ENCODE results near the gene PCDHB6.
"Not testable (repeated sequence)": the region's sequence is repeated elsewhere in the genome, so short reads cannot be mapped to it uniquely, and the experiment has no call there.

The PCDHB6 gene

GRCh38 chr5:141149812-141150211 lies at the start of gene PCDHB6:
Gene PCDHB6, plus strand, starts transcription at chr5:141150057. Its CDS starts 201 bp downstream, at chr5:141150258.
- DNase-seq: no peak

- DNase-seq: no peak
These were observed 49.5 kb upstream of the PCDHB6 start, which contains the start of gene PCDHB3 for GRCh38 chr5:141100243-141100805. Gene PCDHB3, plus strand, starts transcription at chr5:141100473. Its CDS starts 177 bp downstream, at chr5:141100650.

GRCh38 chr5:141101059-141101458 lies 48.8 kb upstream of the PCDHB6 start:
- DNase-seq: no peak

GRCh38 chr5:141102070-141102469 lies 47.8 kb upstream of the PCDHB6 start:
- not testable (repeated sequence) for DNase-seq

- DNase-seq: not testable (repeated sequence)
These were observed 47.4 kb upstream of the PCDHB6 start for GRCh38 chr5:141102471-141102870.

GRCh38 chr5:141105350-141105749 lies 44.5 kb upstream of the PCDHB6 start:
- no peak for DNase-seq

GRCh38 chr5:141119250-141119649 lies 30.6 kb upstream of the PCDHB6 start:
- no peak for DNase-seq

GRCh38 chr5:141121563-141121962 lies 28.3 kb upstream of the PCDHB6 start, which contains the start of gene PCDHB4:
Gene PCDHB4, plus strand, starts transcription at chr5:141121818. Its CDS starts 181 bp downstream, at chr5:141121999.
- no peak for DNase-seq

GRCh38 chr5:141121985-141122384 lies 27.9 kb upstream of the PCDHB6 start:
- no peak for DNase-seq

- DNase-seq: not testable (repeated sequence)
These were observed 26.3 kb upstream of the PCDHB6 start for GRCh38 chr5:141123396-141124135.

- no peak for DNase-seq
These were observed 22.6 kb upstream of the PCDHB6 start for GRCh38 chr5:141127305-141127704.

- no peak for DNase-seq
These were observed 14.7 kb upstream of the PCDHB6 start, which contains the start of gene PCDHB5 for GRCh38 chr5:141135030-141135717. Gene PCDHB5, plus strand, starts transcription at chr5:141135206. Its CDS starts 229 bp downstream, at chr5:141135435.

GRCh38 chr5:141135718-141136266 lies 14.1 kb upstream of the PCDHB6 start:
- DNase-seq: no peak

- DNase-seq: not testable (repeated sequence)
These were observed 12.5 kb upstream of the PCDHB6 start for GRCh38 chr5:141137346-141137745.

GRCh38 chr5:141150224-141150992 lies 551 bp downstream of the PCDHB6 start:
- DNase-seq: no peak

- no peak for DNase-seq
These were observed 1.1 kb downstream of the PCDHB6 start for GRCh38 chr5:141150993-141151325.

GRCh38 chr5:141151632-141152031 lies 1.8 kb downstream of the PCDHB6 start:
- DNase-seq: not testable (repeated sequence)

- not testable (repeated sequence) for DNase-seq
These were observed 2.2 kb downstream of the PCDHB6 start for GRCh38 chr5:141152096-141152495.

- DNase-seq: no peak
These were observed 5.9 kb downstream of the PCDHB6 start for GRCh38 chr5:141155540-141156374.

- not testable (repeated sequence) for DNase-seq
These were observed 7.5 kb downstream of the PCDHB6 start for GRCh38 chr5:141157356-141157755.

- not testable (repeated sequence) for DNase-seq
These were observed 8.0 kb downstream of the PCDHB6 start for GRCh38 chr5:141157901-141158300.

Measured in activated CD8-positive, alpha-beta memory T cell treated with anti-CD3 and anti-CD28 coated beads, Interleukin-2, amount 50 U/mL, for 4 hours (primary cell).